HT1080 (cell line): Measurements from ENCODE around the gene FOXN3. TPM values are rescaled to one million over a fixed set of nuclear protein-coding genes. Genes with fewer than 3 reads are reported as not detected.
"Not testable (repeated sequence)": the region's sequence is repeated elsewhere in the genome, so short reads cannot be mapped to it uniquely, and the experiment has no call there.

Experiments used
- DNase-seq: peaks from one replicate; pipeline ENCODE4 v3.0.0-alpha.2; 2015; ENCODE audit warnings: low read depth
- total RNA-seq: library from RNA; depleted of rRNA; stranded (reverse); fragments of >200 nt; shearing (Covaris generic); gene quantifications from 2 replicates; pipeline ENCODE4 v1.2.3, GENCODE V29; 2014

FOXN3 gene
- total RNA-seq, 1 experiment from 2014 or later, result 15.6 TPM

GRCh38 chr14:89206389-89207031, 210.5 kb downstream of the FOXN3 start:
- no peak for DNase-seq

GRCh38 chr14:89205137-89205740, 211.8 kb downstream of the FOXN3 start:
- no peak for DNase-seq

- no peak for DNase-seq
Measured at GRCh38 chr14:89202413-89203190, 214.4 kb downstream of the FOXN3 start.

- DNase-seq, result no peak
Measured at GRCh38 chr14:89201645-89202044, 215.4 kb downstream of the FOXN3 start.

GRCh38 chr14:89199357-89199756, 217.7 kb downstream of the FOXN3 start:
- DNase-seq, result not testable (repeated sequence)

DNA sequence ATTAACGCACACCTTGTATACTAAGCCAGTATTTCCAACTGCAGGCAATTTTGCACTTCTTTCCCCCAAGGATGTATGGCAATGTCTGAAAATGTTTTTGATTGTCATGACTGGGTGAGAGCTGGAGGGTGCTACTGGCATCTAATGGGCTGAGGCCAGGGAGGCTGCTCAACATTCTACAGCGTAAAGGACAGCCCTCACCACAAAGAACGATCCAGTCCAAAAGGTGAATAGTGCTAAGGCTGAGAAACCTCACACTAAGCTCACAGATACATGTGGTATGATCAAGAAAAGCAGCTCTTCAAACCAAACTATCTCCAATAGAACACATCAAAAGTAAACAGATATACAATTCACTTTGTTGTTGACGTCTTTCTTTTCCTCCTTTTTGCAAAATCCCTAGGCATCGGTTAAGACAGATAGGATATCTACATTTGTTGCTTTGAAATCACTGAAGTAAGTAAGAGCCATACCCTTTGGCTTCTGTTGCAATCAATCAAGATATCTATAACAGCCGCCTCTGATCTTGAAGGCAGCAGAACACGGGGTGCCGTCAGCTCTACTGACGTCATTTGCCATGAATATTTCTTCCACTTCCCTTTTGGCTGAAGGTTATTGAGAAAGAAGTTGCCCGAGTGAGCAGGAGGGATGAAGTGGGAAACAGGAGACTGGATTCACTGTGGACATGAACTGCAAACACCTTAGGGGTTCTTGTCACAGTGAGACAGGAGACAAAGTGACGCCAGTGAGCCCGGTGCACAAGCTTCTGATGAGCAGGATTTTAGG, 218.3 kb downstream of the FOXN3 start:
- no peak for DNase-seq

DNA sequence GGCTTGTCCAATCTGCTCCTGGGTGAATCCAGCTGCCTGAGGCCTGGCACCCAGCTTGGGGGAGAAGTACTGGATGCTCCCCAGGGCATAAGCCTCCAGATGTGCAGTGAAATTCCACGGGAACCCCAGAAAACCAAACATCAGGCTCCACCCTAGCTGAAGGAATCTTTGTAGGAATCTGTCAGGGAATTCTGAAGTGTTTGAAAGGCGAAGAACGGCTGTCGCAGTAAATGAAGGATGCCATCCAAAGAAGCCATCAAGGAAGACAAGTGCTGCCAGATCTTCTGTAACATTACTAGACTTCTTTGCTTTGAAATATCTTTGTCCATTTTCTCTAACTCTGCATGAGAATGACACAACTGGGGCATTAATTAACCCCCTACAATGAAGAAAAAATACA, 219.4 kb downstream of the FOXN3 start:
- DNase-seq, result no peak

GRCh38 chr14:89196545-89196944, 220.5 kb downstream of the FOXN3 start:
- DNase-seq, result no peak

DNA sequence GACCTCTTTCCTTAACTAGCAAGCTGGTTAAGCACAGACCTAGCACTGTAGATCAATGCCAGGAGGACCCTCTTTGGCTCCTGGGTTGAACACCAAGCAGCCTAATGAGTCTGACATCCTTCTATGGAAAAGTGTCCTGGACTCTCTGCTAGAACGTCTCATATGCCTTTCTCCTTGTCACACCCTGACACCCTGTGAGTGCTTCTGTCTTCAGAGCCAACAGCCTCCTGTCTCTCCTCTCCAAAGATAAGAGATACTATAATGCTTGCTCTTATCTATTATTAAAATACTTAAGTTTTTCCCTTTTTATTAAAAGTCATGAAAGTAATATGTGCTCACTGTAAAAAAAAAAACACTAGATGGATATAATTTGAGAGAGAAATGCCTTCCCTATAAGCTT, 222.7 kb downstream of the FOXN3 start:
- no peak for DNase-seq

- no peak for DNase-seq
Measured at GRCh38 chr14:89190765-89191513, 226.1 kb downstream of the FOXN3 start.

DNA sequence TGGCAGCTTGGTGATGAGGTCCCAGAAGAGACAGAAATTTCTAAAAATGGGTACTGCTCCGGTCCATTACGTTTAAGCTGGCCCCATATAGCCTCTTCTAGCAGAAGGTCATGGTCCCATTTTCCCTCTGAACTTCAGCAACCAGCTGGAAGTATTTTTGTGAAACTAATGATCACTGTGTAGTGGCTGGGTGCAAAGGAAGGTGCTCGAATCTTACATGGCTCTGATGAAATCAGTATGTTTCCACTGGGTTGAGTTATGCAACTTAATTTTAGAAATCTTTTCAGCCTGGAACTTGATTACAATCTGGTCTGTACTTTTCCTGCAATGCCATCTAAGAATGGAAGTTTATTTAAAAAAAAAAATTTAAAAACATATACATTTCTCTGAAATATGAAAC, 228.5 kb downstream of the FOXN3 start:
- no peak for DNase-seq

- DNase-seq, result no peak
Measured at GRCh38 chr14:89187501-89187900, 229.5 kb downstream of the FOXN3 start.

DNA sequence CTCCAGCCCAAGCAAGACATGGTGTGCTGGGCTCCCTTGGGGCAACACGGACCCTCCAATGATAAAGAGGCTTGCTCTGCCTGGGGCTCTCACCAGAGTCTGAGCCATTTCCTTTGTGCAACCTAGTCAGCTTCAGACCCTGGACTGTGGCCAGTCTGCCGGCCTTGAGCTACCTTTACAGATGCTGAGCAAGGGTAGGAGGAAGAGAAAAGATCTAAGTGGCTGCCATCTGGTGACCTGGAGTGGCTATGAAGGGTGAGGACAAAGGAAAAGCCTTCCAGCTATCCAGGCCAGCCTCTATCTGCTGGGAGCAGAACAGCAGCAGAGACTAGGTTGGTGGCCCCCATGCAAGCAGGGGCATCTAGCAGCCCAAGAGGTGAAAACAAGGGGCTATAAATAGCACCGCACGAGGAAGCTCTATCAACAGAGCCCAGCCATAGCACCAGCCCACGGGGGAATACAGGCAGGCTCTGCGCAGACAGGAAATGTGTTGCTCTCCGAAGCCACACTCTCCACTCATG, 230.1 kb downstream of the FOXN3 start:
- DNase-seq, result peak; percentile 20

GRCh38 chr14:89185919-89186855, 230.8 kb downstream of the FOXN3 start:
- peak; percentile 62 for DNase-seq

DNA sequence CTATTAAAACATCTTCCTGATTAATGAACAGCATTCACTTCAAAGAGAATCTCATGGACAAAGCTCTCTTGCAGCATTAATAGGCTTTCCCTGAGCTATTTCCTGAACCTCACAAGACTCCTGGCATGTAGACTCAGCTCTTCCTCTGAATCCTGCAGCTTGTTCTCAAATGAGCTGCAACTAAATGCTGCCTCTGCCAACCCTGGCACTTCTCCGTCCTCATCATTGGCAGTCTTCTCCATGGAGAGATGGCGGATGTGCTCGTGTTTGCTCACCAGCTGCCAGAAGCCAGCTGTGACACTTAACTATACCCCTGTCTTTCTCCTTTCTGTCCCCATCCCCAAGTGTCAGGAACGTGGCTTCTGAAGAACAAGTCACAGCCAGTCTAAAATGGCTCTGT, 232.1 kb downstream of the FOXN3 start:
- DNase-seq, result no peak

DNA sequence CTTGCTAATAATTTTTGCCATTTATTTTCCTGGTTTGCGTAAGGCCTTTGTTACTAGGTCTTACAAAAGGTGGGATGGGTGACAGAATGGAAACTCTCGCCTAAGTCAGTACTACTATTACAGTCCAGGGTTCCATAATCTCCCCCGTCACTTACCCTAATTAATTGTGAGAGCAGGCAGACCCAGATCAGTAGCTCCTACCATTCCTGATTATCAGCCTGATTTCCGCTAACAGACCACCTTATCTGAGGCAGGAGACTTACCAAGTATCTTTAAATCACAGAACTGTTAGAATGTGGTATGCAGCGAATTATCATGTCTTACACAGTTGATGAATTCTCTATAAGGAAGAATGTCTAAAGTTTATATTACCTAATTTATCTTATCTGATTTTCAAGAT, 234.7 kb downstream of the FOXN3 start:
- no peak for DNase-seq

GRCh38 chr14:89180546-89180945, 236.5 kb downstream of the FOXN3 start:
- DNase-seq, result no peak

GRCh38 chr14:89179891-89180404, 237.1 kb downstream of the FOXN3 start:
- DNase-seq, result no peak

GRCh38 chr14:89178800-89179535, 238.1 kb downstream of the FOXN3 start:
- DNase-seq, result no peak
